GM12878 (cell line): Measurements from ENCODE around the gene ANKRD53. TPM values are rescaled to one million over a fixed set of nuclear protein-coding genes. Genes with fewer than 3 reads are reported as not detected.

Source experiments
- ATAC-seq: fragments of 200-7000 bp; cut with Tn5 transposase; 3 replicates; pipeline ENCODE4 v1.9.1; 2020; ENCODE audit warnings: mild to moderate bottlenecking, moderate library complexity
- BruUV-seq: library from RNA; stranded (reverse); fragments of 400-500 nt; replicated peaks from 2 replicates; lab custom pipeline; 2021; lab: Mats Ljungman, UMichigan
- CTCF ChIA-PET: fragments of 300-600 bp; sonication (Branson Sonifier 250); formaldehyde crosslinking; extraction: SDS; loops from one replicate; lab custom pipeline; 2021; ENCODE audit warnings: inconsistent platforms; lab: Yijun Ruan, JAX
- POLR2A ChIA-PET: fragments of 350-600 bp; formaldehyde crosslinking; extraction: SDS; loops from one replicate; lab custom pipeline; 2021; ENCODE audit warnings: inconsistent platforms; lab: Charles Lee
- RAD21 ChIA-PET: fragments of 300-600 bp; sonication (Branson Sonifier 250); formaldehyde crosslinking; loops from one replicate; lab custom pipeline; 2023; ENCODE audit warnings: antibody characterized with exemption; ENCODE audit not compliant: unreplicated experiment; lab: Charles Lee
- SMC1A ChIA-PET: fragments of 300-600 bp; sonication (Branson Sonifier 250); formaldehyde crosslinking; loops from one replicate; lab custom pipeline; 2023; ENCODE audit not compliant: unreplicated experiment, uncharacterized antibody; lab: Charles Lee
- DNase-seq: peaks from one replicate; pipeline ENCODE4 v3.0.0-alpha.2; 2011; ENCODE audit warnings: low read depth, low spot score
- FAIRE-seq: peaks from 3 replicates; lab custom pipeline; 2011; peaks lifted over from hg19 to GRCh38; lab: Jason Lieb, UNC
- H2AFZ ChIP-seq: 2 replicates; pipeline ENCODE4 v1.6.0; 2011; ENCODE audit warnings: low read depth, low read length, control low read depth; ENCODE audit not compliant: control insufficient read depth
- H3K27ac ChIP-seq: 2 replicates; pipeline ENCODE4 v1.5.1; 2011; ENCODE audit warnings: control low read depth; ENCODE audit not compliant: control insufficient read depth, insufficient read depth
- H3K27me3 ChIP-seq, 2 experiments: replicated peaks in 1 of 2; 2 replicates each; pipeline versions ENCODE4 v1.6.0 to v1.6.1; 2011; ENCODE audit warnings: low read length in 1 of 2; ENCODE audit not compliant: control insufficient read depth in 2 of 2, insufficient read depth in 2 of 2
- H3K36me3 ChIP-seq, 2 experiments: 2 replicates each; pipeline ENCODE4 v1.5.1; 2011; ENCODE audit warnings: low read length in 1 of 2; ENCODE audit not compliant: control insufficient read depth in 2 of 2, insufficient read depth in 2 of 2
- H3K4me1 ChIP-seq: 2 replicates; pipeline ENCODE4 v1.6.1; 2011; ENCODE audit warnings: mild to moderate bottlenecking, low read length, moderate library complexity, mixed read lengths; ENCODE audit not compliant: control insufficient read depth, insufficient read depth
- H3K4me2 ChIP-seq: 2 replicates; pipeline ENCODE4 v1.6.0; 2011; ENCODE audit warnings: control low read depth; ENCODE audit not compliant: control insufficient read depth, insufficient read depth
- H3K4me3 ChIP-seq: fragments of 200-600 bp; sonication (generic); 2 replicates; pipeline ENCODE4 v1.5.1; 2016
- H3K79me2 ChIP-seq: 2 replicates; pipeline ENCODE4 v1.6.0; 2011; ENCODE audit warnings: low read length; ENCODE audit not compliant: control insufficient read depth, insufficient read depth
- H3K9ac ChIP-seq: 2 replicates; pipeline ENCODE4 v1.8.0; 2011; ENCODE audit warnings: low read length, control low read depth, mixed read lengths; ENCODE audit not compliant: control insufficient read depth, insufficient read depth
- H3K9me3 ChIP-seq: replicated peaks from 3 replicates; pipeline ENCODE4 v1.5.1; 2011; ENCODE audit warnings: mild to moderate bottlenecking, low read length; ENCODE audit not compliant: control insufficient read depth, insufficient read depth
- H4K20me1 ChIP-seq: 2 replicates; pipeline ENCODE4 v1.6.0; 2011; ENCODE audit not compliant: control insufficient read depth, insufficient read depth
- GATAD2B ChIP-seq: fragments of 450-650 bp; conservative IDR thresholded peaks from 2 replicates; pipeline ENCODE4 v1.6.1; 2017; ENCODE audit warnings: low read depth, mild to moderate bottlenecking, moderate library complexity
- RAD21 ChIP-seq: IDR thresholded peaks from 2 replicates; pipeline ENCODE4 v1.6.1; 2011; ENCODE audit warnings: mild to moderate bottlenecking, low read depth, low read length, moderate library complexity; ENCODE audit not compliant: insufficient read depth
- REST ChIP-seq: IDR thresholded peaks from 2 replicates; pipeline ENCODE4 v1.6.1; 2012; ENCODE audit warnings: mild to moderate bottlenecking, low read depth, low read length
- SIN3A ChIP-seq: IDR thresholded peaks from 2 replicates; pipeline ENCODE4 v1.6.1; 2012; ENCODE audit warnings: low read depth, low read length, improper control_type of control experiment
- SREBF1 ChIP-seq: IDR thresholded peaks from 2 replicates; pipeline ENCODE4 v1.6.1; 2012; ENCODE audit warnings: mild to moderate bottlenecking, low read length
- YBX1 ChIP-seq: fragments of 450-650 bp; IDR thresholded peaks from 2 replicates; pipeline ENCODE4 v1.6.1; 2016; ENCODE audit warnings: antibody characterized with exemption
- whole genome bisulfite sequencing: methylation state at CpG from one replicate; pipeline ENCODE4 v1.1.6; 2016; ENCODE audit warnings: low lambda C conversion rate; ENCODE audit not compliant: insufficient replicate concordance, insufficient coverage; ENCODE audit errors: missing lambda C conversion rate; 5-methylcytosine and 5-hydroxymethylcytosine counted together
- in situ Hi-C: fragments of 300-500 bp; cut with MboI; formaldehyde crosslinking; loops from 9 replicates; pipeline ENCODE4 v1.14.3; 2018; ENCODE audit warnings: mixed read lengths
- intact Hi-C: fragments of 100-400 bp; cut with micrococcal nuclease; formaldehyde crosslinking; loops from one replicate; pipeline ENCODE4 v1.14.2; 2022; ENCODE audit not compliant: unreplicated experiment
- polyA plus RNA-seq, 11 experiments: library from polyadenylated mRNA; depleted of rRNA in 4 of 11; unstranded in 6 of 11; stranded (reverse) in 5 of 11; fragments of >200 nt; fragmentation: Nextera tagmentation in 4 of 11; fragmentation: Illumina TruSeq in 1 of 11; extraction: Ambion mirVana in 4 of 11; extraction: Trizol in 1 of 11; gene quantifications; 1 replicate in 1 of 11; 2 replicates in 10 of 11; pipeline versions ENCODE4 v1.2.1 to v1.2.3, GENCODE V29; 2011 to 2016; ENCODE audit warnings: inconsistent platforms in 2 of 11, missing spikeins in 2 of 11, low read depth in 1 of 11
- total RNA-seq, 4 experiments: library from RNA; depleted of rRNA in 3 of 4; stranded (reverse); fragments of >200 nt in 3 of 4; fragmentation: Illumina TruSeq in 1 of 4; extraction: Trizol in 1 of 4; gene quantifications; 2 replicates each; pipeline versions ENCODE4 v1.2.1 to v1.2.3, GENCODE V29; 2013 to 2021
- TF ChIP-seq, protein P1 (sequence below): fragments of 450-650 bp; IDR thresholded peaks from 2 replicates; pipeline ENCODE4 v1.6.1; 2017; ENCODE audit warnings: antibody characterized with exemption, mild to moderate bottlenecking, moderate library complexity

Gene ANKRD53
- total and polyA plus RNA-seq, 10 of the 15 experiments (the other 5 are each of a cell fraction or from before 2014, with no cell fraction given) = 0.04 TPM; not detected in 8

GRCh38 chr2:71001981-71002570 lies 23.6 kb downstream of the ANKRD53 start:
- Histone ChIP-seq H3K9ac (no peak overlapping the region), H3K4me1 (peaks cover 9% of the 10 kb centered on the region), H3K27me3 (no peaks in the 10 kb centered on the region), H3K4me2 (no peak overlapping the region), H3K79me2 (no peaks in the 10 kb centered on the region), H3K36me3 (no peaks in the 10 kb centered on the region), H3K4me3 (no peak overlapping the region), H2AFZ (no peak overlapping the region), H3K9me3 (no peaks in the 10 kb centered on the region), H3K27ac (no peak overlapping the region), H4K20me1 (no peaks in the 10 kb centered on the region)
- DNase-seq (no peak), FAIRE-seq (no peak), ATAC-seq (no peak)
- no TSS peak for BruUV-seq
- TF ChIP-seq SIN3A (no peak), RAD21 (no peak), REST (no peak), GATAD2B (no peak), SREBF1 (no peak), YBX1 (no peak)
- TF ChIP-seq, protein P1, sequence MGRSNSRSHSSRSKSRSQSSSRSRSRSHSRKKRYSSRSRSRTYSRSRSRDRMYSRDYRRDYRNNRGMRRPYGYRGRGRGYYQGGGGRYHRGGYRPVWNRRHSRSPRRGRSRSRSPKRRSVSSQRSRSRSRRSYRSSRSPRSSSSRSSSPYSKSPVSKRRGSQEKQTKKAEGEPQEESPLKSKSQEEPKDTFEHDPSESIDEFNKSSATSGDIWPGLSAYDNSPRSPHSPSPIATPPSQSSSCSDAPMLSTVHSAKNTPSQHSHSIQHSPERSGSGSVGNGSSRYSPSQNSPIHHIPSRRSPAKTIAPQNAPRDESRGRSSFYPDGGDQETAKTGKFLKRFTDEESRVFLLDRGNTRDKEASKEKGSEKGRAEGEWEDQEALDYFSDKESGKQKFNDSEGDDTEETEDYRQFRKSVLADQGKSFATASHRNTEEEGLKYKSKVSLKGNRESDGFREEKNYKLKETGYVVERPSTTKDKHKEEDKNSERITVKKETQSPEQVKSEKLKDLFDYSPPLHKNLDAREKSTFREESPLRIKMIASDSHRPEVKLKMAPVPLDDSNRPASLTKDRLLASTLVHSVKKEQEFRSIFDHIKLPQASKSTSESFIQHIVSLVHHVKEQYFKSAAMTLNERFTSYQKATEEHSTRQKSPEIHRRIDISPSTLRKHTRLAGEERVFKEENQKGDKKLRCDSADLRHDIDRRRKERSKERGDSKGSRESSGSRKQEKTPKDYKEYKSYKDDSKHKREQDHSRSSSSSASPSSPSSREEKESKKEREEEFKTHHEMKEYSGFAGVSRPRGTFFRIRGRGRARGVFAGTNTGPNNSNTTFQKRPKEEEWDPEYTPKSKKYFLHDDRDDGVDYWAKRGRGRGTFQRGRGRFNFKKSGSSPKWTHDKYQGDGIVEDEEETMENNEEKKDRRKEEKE = no peak
- SMC1A ChIA-PET = interaction anchor here (0.6 to 3.0 kb wide), 6 partner anchors 16 to 285 kb away, joined by 3 to 11 read pairs (median 4); no protein-coding TSS in a partner anchor
- intact Hi-C loops (no loop called here), in situ Hi-C loops (no loop called here)
- POLR2A ChIA-PET = interaction anchor here (1.0 to 1.4 kb wide), 3 partner anchors 11 to 68 kb away, joined by 3 to 4 read pairs (median 3); no protein-coding TSS in a partner anchor
- CTCF ChIA-PET = interaction anchor here (1.0 to 3.3 kb wide), 15 partner anchors 10 to 698 kb away, joined by 3 to 30 read pairs (median 6); partner anchors contain the start of genes ANKRD53, MCEE and NAGK
- RAD21 ChIA-PET = interaction anchor here (0.9 kb wide), 1 partner anchor 142 kb away, joined by 3 read pairs; no protein-coding TSS in a partner anchor
- 53% methylated on average over 6 of the region's 11 CpGs for WGBS
